Peyer's patch (tissue), 4 donors: ENCODE results near the gene RGL1.

Experiments
- CTCF ChIP-seq, 6 experiments: fragments of 450-650 bp in 4 of 6; fragments of 200-600 bp in 2 of 6; sonication (generic) in 1 of 6; IDR thresholded peaks; one replicate each; pipeline ENCODE4 v1.5.1; 2017 to 2019; ENCODE audit warnings: antibody characterized with exemption in 6 of 6, mild to moderate bottlenecking in 3 of 6, moderate library complexity in 1 of 6
- POLR2A ChIP-seq, 2 donors: fragments of 450-650 bp; IDR thresholded peaks; one replicate each; pipeline ENCODE4 v1.5.1; 2017; ENCODE audit warnings: antibody characterized with exemption in 2 of 2, mild to moderate bottlenecking in 2 of 2, moderate library complexity in 2 of 2

DNA sequence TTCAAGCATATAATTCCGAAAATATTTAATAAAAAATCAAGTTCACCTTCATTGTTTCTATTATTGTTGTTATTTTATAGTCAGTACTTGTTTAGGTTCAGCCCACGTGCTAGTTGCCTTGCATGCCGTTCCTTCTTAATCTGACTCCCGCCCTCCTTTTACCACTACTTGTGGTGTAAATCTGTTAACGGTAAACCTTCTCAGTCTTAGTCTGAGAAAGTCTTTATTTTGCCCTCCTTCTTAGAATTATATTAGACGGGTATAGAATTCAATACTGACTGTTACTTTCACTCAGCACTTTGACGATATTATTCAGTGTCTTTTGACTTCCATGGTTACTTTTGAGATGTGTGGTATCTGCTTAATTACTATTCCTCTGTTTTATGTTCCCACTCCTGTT, 104.8 kb downstream of the RGL1 start:
- no peak for TF ChIP-seq CTCF (IDR thresholded peaks at IDR 0.05)
- no peak for TF ChIP-seq POLR2A (IDR thresholded peaks at IDR 0.05)
